GM21367 (cell line): ENCODE results near the gene DNASE1L2.
"Not testable (repeated sequence)": the region's sequence is repeated elsewhere in the genome, so short reads cannot be mapped to it uniquely, and the experiment has no call there.

Experiments
- ATAC-seq: cut with Tn5 transposase; IDR thresholded peaks from one replicate; pipeline ENCODE4 v1.9.1; 2021; ENCODE audit not compliant: unreplicated experiment

Gene DNASE1L2

GRCh38 chr16:2238150-2238837 is 2.0 kb downstream of the DNASE1L2 start:
- no peak for ATAC-seq

- ATAC-seq: no peak
These were observed 2.8 kb downstream of the DNASE1L2 start for GRCh38 chr16:2238838-2239675.

DNA sequence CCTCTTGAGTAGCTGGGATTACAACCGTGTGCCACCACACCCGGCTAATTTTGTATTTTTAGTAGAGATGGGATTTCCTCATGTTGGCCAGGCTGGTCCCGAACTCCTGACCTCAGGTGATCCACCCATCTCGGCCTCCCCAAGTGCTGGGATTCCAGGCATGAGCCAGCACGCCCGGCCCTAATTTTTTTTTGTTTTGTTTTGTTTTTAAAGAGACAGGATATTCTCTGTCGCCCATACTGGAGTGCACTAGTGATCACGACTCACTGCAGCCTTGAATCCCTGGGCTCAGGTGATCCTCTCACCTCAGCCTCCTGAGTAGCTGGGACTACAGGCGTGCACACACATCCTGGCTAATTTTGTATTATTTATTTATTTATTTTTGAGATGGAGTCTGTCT is 4.1 kb downstream of the DNASE1L2 start:
- not testable (repeated sequence) for ATAC-seq

DNA sequence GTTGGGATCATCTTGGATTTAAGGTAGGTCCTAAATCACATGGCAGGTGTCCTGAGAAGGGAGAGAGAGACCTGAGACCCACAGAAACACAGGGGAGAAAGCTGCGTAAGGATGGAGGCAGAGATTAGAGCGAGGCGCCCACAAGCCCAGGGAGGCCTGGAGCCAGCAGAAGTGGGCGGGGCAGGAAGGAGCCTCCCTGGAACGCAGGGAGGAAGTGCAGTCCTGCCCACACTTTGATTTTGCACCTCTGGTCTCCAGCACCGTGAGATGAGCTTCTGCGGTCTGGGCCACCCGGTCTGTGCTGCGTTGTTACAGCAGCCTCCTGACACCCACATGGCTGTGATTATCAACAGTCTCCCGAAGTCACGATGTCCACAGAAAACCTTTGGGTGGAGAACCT is 6.4 kb downstream of the DNASE1L2 start:
- ATAC-seq: no peak

GRCh38 chr16:2243031-2243528 is 6.8 kb downstream of the DNASE1L2 start:
- ATAC-seq: no peak

DNA sequence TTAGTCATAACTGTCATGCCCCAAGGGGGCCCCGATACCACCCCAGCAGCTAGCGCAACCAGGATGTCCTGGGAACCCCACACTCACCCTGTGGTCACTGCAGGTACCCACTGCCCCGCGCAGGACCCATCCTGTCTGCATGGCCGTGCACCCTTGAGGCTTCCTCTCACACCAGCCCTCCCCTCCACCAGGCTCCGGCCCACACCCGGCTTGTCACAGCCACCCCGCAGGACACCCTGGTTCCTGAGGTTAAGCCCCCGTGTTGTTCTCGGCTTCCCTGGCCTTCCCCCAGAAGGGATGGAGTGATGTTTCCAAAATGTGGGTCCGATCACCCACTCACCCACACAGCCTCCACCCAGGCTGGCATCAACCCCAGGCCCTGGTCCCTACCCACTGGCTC is 7.5 kb downstream of the DNASE1L2 start:
- no peak for ATAC-seq

- no peak for ATAC-seq
These were observed 8.1 kb downstream of the DNASE1L2 start for GRCh38 chr16:2244301-2244700.

DNA sequence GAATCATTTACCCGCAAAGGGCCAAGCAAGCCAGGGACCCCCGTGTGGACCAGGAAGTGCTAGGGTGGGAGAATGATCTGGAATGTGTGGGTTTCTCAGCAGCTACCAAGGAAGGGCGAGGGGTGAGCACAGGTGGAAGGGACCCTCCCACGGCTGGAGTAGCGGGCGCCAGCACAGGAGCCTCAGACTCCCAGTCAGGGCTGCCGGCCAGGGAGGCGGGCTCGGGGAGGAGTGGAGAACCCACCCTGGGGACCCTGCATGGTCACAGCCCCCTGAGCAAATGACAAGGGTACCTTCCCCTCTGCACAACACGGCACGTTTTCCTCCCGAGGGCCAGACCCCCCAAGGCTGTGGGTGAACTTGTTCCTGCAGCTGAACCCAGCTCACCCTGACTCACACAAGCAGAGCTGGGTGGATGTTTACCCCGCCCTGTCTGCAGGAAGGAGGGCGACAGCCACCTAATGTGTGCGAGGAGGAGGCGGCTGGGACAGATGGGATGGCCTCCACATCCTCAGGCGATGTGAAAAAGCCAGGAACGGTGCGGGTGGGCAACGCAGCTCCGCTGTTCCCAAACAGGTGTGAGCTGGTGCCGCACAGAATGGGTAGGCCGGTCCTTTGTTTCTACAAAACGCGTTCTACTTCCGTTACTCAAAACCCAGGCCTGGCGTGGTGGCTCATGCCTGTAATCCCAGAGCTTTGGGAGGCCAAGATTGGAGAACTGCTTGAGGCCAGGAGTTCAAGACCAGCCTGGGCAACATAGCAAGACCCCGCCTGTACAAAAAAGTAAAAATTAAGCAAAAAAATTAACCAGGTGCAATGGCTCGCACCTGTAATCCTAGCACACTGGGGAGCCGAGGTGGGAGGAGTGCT is 8.9 kb downstream of the DNASE1L2 start:
- no peak for ATAC-seq

- ATAC-seq: no peak
These were observed 10.1 kb downstream of the DNASE1L2 start for GRCh38 chr16:2246301-2246885.

GRCh38 chr16:2250652-2251295 is 14.5 kb downstream of the DNASE1L2 start:
- no peak for ATAC-seq

GRCh38 chr16:2251296-2252111 is 15.3 kb downstream of the DNASE1L2 start, which contains the start of gene ECI1:
Gene ECI1, minus strand, starts transcription at chr16:2251587. Its CDS starts 21 bp downstream, at chr16:2251566.
- peak; percentile 80 for ATAC-seq

- no peak for ATAC-seq
These were observed 16.5 kb downstream of the DNASE1L2 start for GRCh38 chr16:2252806-2253148.

DNA sequence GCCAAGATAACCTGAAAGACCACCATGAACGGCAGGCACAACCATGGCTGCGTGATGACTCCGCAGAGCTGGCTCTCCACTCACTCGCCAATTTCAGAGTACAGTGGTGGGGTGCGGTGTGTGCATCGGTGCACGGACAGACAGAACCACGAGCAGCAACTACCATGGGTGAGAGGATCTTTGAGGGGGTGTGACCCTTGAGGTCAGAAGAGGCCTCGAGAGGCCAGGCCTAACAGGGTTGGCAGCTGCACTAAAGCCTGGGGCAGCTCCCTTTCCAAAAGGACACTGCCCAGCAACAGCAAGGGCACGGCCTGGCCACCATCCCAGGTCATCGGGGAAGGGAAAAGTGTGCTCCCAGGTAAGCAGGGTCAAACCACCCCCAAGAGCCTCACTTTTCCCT is 17.0 kb downstream of the DNASE1L2 start:
- ATAC-seq: no peak

- ATAC-seq: no peak
These were observed 20.4 kb downstream of the DNASE1L2 start for GRCh38 chr16:2256531-2257140.

DNA sequence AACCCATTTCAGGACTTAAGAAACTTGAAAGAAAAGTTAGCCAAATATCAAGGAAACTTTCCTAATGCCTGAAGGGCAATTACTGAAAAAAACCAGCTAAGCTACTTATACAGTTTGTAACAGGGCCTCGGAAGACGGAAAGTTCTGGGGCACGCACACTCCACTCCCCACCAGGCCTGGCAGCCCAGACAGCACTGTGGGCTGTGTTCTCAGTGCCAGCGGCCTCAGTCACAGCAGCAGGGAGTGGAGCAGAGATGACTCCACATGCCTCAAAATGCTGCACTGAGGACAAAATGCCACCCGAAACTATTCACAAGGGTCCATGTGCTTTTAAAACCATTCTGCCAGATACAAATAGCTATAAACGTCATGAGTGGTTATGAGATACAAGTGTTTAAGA is 21.5 kb downstream of the DNASE1L2 start:
- no peak for ATAC-seq

GRCh38 chr16:2258530-2258929 is 22.3 kb downstream of the DNASE1L2 start:
- ATAC-seq: not testable (repeated sequence)

DNA sequence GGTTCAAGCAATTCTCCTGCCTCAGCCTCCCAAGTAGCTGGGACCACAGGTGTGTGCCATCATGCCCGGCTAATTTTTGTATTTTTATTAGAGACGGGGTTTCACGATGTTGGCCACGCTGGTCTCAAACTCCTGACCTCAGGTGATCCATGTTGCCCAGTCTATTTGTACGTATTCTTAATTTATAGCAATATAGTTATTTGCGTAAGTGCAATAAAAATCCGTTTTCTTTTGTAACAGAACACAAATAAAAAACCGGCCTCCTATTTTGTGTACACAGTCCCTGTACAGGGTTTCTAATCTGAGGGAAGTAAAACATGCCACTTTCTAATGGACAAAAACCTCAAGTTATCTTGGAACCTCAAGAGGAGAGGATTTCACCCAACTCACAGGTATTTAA is 24.0 kb downstream of the DNASE1L2 start:
- ATAC-seq: no peak

DNA sequence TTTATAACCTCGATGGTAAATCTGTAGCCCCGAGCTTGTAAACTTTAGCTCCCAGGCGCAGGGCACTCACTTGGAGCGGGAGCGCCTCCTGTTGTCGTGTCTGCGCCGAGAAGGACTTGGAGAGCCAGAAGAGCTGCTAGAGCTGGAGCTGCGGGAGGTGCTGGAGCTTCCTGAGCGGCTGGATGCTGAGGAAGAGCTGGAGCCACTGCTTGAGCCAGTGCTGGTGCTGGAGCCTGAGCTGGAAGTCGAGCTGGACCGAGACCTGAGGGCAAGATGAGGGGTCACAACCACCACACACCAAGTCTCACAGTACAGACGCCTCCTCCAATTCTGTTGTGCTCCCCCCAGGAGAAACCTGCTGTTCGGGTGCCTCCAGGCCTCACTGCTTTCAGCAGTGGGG is 26.8 kb downstream of the DNASE1L2 start:
- not testable (repeated sequence) for ATAC-seq

DNA sequence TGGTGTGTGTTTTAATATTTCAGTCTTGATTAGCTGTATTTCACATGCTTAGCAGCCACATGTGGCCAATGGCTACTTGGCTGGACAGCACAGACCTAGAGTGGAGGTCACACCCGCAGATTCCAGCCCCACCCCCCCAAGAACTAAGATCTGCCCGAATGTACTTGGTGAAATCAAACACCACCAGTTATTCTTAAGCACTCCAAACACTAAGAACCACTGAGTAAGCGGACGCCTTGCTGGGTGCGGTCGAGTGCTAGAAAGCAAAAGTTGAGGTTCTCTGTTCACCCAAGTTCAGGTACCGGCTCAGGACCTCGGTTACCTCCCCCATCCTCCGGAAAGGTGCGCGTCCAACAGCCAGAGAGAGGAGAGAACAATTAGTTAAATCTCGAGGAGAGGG is 30.6 kb downstream of the DNASE1L2 start:
- ATAC-seq: not testable (repeated sequence)
